OCI-LY7 (cell line): ENCODE data around the gene CABS1. TPM values are rescaled to one million over a fixed set of nuclear protein-coding genes. Genes with fewer than 3 reads are reported as not detected.

Experiments
- BruUV-seq: library from RNA; stranded (reverse); fragments of 400-500 nt; replicated peaks from 2 replicates; lab custom pipeline; 2021; lab: Mats Ljungman, UMichigan
- CTCF ChIA-PET: fragments of 300-600 bp; sonication (Branson Sonifier 250); formaldehyde crosslinking; loops from one replicate; lab custom pipeline; 2022; ENCODE audit warnings: antibody characterized with exemption; ENCODE audit not compliant: unreplicated experiment; lab: Charles Lee
- POLR2A ChIA-PET: fragments of 300-600 bp; sonication (Branson Sonifier 250); formaldehyde crosslinking; loops from one replicate; lab custom pipeline; 2022; ENCODE audit warnings: antibody characterized with exemption; lab: Charles Lee
- DNase-seq: peaks from one replicate; pipeline ENCODE4 v3.0.0-alpha.2; 2015; ENCODE audit warnings: low spot score
- H2AFZ ChIP-seq: fragments of 200-600 bp; sonication (generic), shearing (Covaris generic); 2 replicates; pipeline ENCODE4 v1.6.1; 2014; ENCODE audit warnings: mild to moderate bottlenecking, antibody characterized with exemption, low read length, moderate library complexity
- H3K27ac ChIP-seq: fragments of 200-600 bp; sonication (generic); 2 replicates; pipeline ENCODE4 v1.5.1; 2014; ENCODE audit warnings: mixed run types, low read depth, mild to moderate bottlenecking, moderate library complexity, low read length, inconsistent platforms; ENCODE audit not compliant: poor library complexity, severe bottlenecking
- H3K36me3 ChIP-seq: fragments of 200-600 bp; sonication (generic); 2 replicates; pipeline ENCODE4 v1.6.1; 2014; ENCODE audit warnings: mild to moderate bottlenecking, antibody characterized with exemption, low read length, moderate library complexity, mixed read lengths; ENCODE audit not compliant: insufficient read depth
- H3K4me1 ChIP-seq: fragments of 200-600 bp; sonication (generic); 2 replicates; pipeline ENCODE4 v1.5.1; 2014; ENCODE audit warnings: mild to moderate bottlenecking, low read length; ENCODE audit not compliant: insufficient read depth, poor library complexity, severe bottlenecking
- H3K4me2 ChIP-seq: fragments of 200-600 bp; sonication (generic); 2 replicates; pipeline ENCODE4 v1.6.1; 2014; ENCODE audit warnings: mild to moderate bottlenecking, low read length
- H3K4me3 ChIP-seq: fragments of 200-600 bp; sonication (generic); 2 replicates; pipeline ENCODE4 v1.5.1; 2014; ENCODE audit warnings: mild to moderate bottlenecking, low read depth, low read length; ENCODE audit not compliant: poor library complexity, severe bottlenecking
- H3K79me2 ChIP-seq: fragments of 200-600 bp; sonication (generic); 2 replicates; pipeline ENCODE4 v1.6.1; 2016; ENCODE audit warnings: low read depth, mild to moderate bottlenecking, low read length, moderate library complexity, mixed read lengths; ENCODE audit not compliant: insufficient read depth
- H3K9me2 ChIP-seq: fragments of 200-600 bp; sonication (generic); 2 replicates; pipeline ENCODE4 v1.6.1; 2016; ENCODE audit warnings: mild to moderate bottlenecking, low read length, mixed read lengths; ENCODE audit not compliant: insufficient read depth
- H3K9me3 ChIP-seq: fragments of 200-600 bp; sonication (generic); 2 replicates; pipeline ENCODE4 v1.6.1; 2014; ENCODE audit warnings: mild to moderate bottlenecking, mixed run types, low read length, mixed read lengths
- H4K20me1 ChIP-seq: fragments of 200-600 bp; sonication (generic); 2 replicates; pipeline ENCODE4 v1.6.1; 2014; ENCODE audit warnings: mild to moderate bottlenecking, antibody characterized with exemption, low read length, moderate library complexity, mixed read lengths; ENCODE audit not compliant: insufficient read depth
- CTCF ChIP-seq: fragments of 200-600 bp; sonication (generic); conservative IDR thresholded peaks from 2 replicates; pipeline ENCODE4 v1.5.1; 2014; ENCODE audit warnings: mild to moderate bottlenecking, antibody characterized with exemption, low read length, moderate library complexity, mixed read lengths
- EZH2phosphoT487 ChIP-seq: fragments of 200-600 bp; sonication (generic); IDR thresholded peaks from 2 replicates; pipeline ENCODE4 v1.6.1; 2018; ENCODE audit warnings: low read depth, borderline replicate concordance, mild to moderate bottlenecking, mixed run types, antibody characterized with exemption, low read length, moderate library complexity, mixed read lengths
- intact Hi-C: fragments of 100-400 bp; cut with micrococcal nuclease; formaldehyde crosslinking; loops from one replicate; pipeline ENCODE4 v1.10.0; 2022; ENCODE audit not compliant: unreplicated experiment
- total RNA-seq, 2 experiments: library from RNA; depleted of rRNA in 1 of 2; stranded (reverse); fragments of >200 nt in 1 of 2; shearing (Covaris generic) in 1 of 2; gene quantifications; 2 replicates each; pipeline ENCODE4 v1.2.3, GENCODE V29; 2014 to 2022

CABS1 gene
- total RNA-seq, 2 experiments from 2014 or later: not detected

GRCh38 chr4:70297576-70297975 is 37.2 kb upstream of the CABS1 start:
- H3K4me3 ChIP-seq: no peak overlapping the region
- no peaks in the 10 kb centered on the region for H3K4me1 ChIP-seq
- no TSS peak for BruUV-seq
- DNase-seq: no peak
- TF ChIP-seq CTCF: no peak
- POLR2A ChIA-PET: no interaction called here
- no peaks in the 10 kb centered on the region for H3K9me2 ChIP-seq
- no peaks in the 10 kb centered on the region for H3K36me3 ChIP-seq
- H3K4me2 ChIP-seq: no peak overlapping the region
- H4K20me1 ChIP-seq: no peaks in the 10 kb centered on the region
- intact Hi-C loops: no loop called here
- H3K27ac ChIP-seq: no peak overlapping the region
- H2AFZ ChIP-seq: no peak overlapping the region
- H3K79me2 ChIP-seq: no peaks in the 10 kb centered on the region
- no peaks in the 10 kb centered on the region for H3K9me3 ChIP-seq
- CTCF ChIA-PET: no interaction called here

- no peak for DNase-seq
- no peak overlapping the region for H2AFZ ChIP-seq
- BruUV-seq: no TSS peak
- ChIA-PET POLR2A (no interaction called here), CTCF (no interaction called here)
- intact Hi-C loops: no loop called here
- no peaks in the 10 kb centered on the region for H3K9me2 ChIP-seq
- H3K9me3 ChIP-seq: no peaks in the 10 kb centered on the region
- H3K79me2 ChIP-seq: no peaks in the 10 kb centered on the region
- no peaks in the 10 kb centered on the region for H3K4me1 ChIP-seq
- no peak overlapping the region for H3K4me2 ChIP-seq
- no peak for TF ChIP-seq CTCF
- TF ChIP-seq EZH2phosphoT487: no peak
- no peak overlapping the region for H3K4me3 ChIP-seq
- no peaks in the 10 kb centered on the region for H4K20me1 ChIP-seq
- H3K27ac ChIP-seq: no peak overlapping the region
- no peaks in the 10 kb centered on the region for H3K36me3 ChIP-seq
These were observed 36.7 kb upstream of the CABS1 start for GRCh38 chr4:70298051-70298450.

GRCh38 chr4:70299643-70300042 is 35.1 kb upstream of the CABS1 start:
- DNase-seq: no peak
- no TSS peak for BruUV-seq
- Histone ChIP-seq H3K4me3 (no peak overlapping the region), H3K27ac (no peak overlapping the region), H3K9me2 (no peaks in the 10 kb centered on the region), H3K79me2 (no peaks in the 10 kb centered on the region), H3K9me3 (no peaks in the 10 kb centered on the region), H3K36me3 (no peaks in the 10 kb centered on the region), H2AFZ (no peak overlapping the region), H4K20me1 (no peaks in the 10 kb centered on the region), H3K4me2 (no peak overlapping the region), H3K4me1 (no peaks in the 10 kb centered on the region)
- intact Hi-C loops: no loop called here
- TF ChIP-seq CTCF (no peak), EZH2phosphoT487 (no peak)
- POLR2A ChIA-PET: interaction anchor here (0.5 to 1.3 kb wide), 2 partner anchors 29 to 160 kb away, joined by 3 read pairs; no protein-coding TSS in a partner anchor
- CTCF ChIA-PET: no interaction called here
